Esophagus squamous epithelium (tissue), 5 donors: ENCODE results near the gene BACH2. TPM values are rescaled to one million over a fixed set of nuclear protein-coding genes. Genes with fewer than 3 reads are reported as not detected.

ENCODE experiments used
- DNase-seq: peaks from one replicate; lab custom pipeline; 2025; lab: John Stamatoyannopoulos, UW
- H3K27ac ChIP-seq, 4 donors: fragments of 200-600 bp; sonication (generic); one replicate each; pipeline ENCODE4 v1.5.1; 2016 to 2019; ENCODE audit warnings: mild to moderate bottlenecking in 1 of 4
- H3K27me3 ChIP-seq, 4 donors: fragments of 200-600 bp; sonication (generic); 1 replicate in 3 of 4; 2 replicates in 1 of 4; pipeline versions ENCODE4 v1.5.1 to v1.6.0; 2017 to 2021; ENCODE audit warnings: antibody characterized with exemption in 1 of 4
- H3K36me3 ChIP-seq, 3 donors: fragments of 200-600 bp; sonication (generic); one replicate each; pipeline ENCODE4 v1.5.1; 2016 to 2019
- H3K4me1 ChIP-seq, 3 donors: fragments of 200-600 bp; sonication (generic); one replicate each; pipeline ENCODE4 v1.5.1; 2017 to 2019
- H3K4me3 ChIP-seq, 4 donors: fragments of 200-600 bp; sonication (generic); 1 replicate in 3 of 4; 2 replicates in 1 of 4; pipeline ENCODE4 v1.5.1; 2016 to 2019; ENCODE audit warnings: mild to moderate bottlenecking in 2 of 4, moderate library complexity in 1 of 4
- H3K9me3 ChIP-seq, 3 donors: fragments of 200-600 bp; sonication (generic); one replicate each; pipeline ENCODE4 v1.5.1; 2016 to 2019
- POLR2A ChIP-seq, 4 donors: fragments of 450-650 bp; IDR thresholded peaks; one replicate each; pipeline ENCODE4 v1.6.1; 2017; ENCODE audit warnings: antibody characterized with exemption in 4 of 4, mild to moderate bottlenecking in 4 of 4, moderate library complexity in 3 of 4
- WGBS, 2 donors: methylation state at CpG; one replicate each; pipeline ENCODE4 v1.1.5; 2018; 5-methylcytosine and 5-hydroxymethylcytosine counted together
- intact Hi-C: fragments of 100-400 bp; cut with DNase I; formaldehyde crosslinking; loops from one replicate; pipeline ENCODE4 v1.15.0; 2022
- total RNA-seq, 4 donors: library from RNA; depleted of rRNA; stranded (reverse); fragments of >200 nt; gene quantifications; one replicate each; pipeline ENCODE4 v1.1.0, GENCODE V29; 2016
- TF ChIP-seq, protein P1 (sequence below), 6 experiments: fragments of 450-650 bp in 4 of 6; fragments of 200-600 bp in 2 of 6; sonication (generic) in 2 of 6; IDR thresholded peaks; one replicate each; pipeline ENCODE4 v1.5.1; 2016 to 2019; ENCODE audit warnings: antibody characterized with exemption in 6 of 6, mild to moderate bottlenecking in 4 of 6, moderate library complexity in 4 of 6
- donor health status: DM: yes; HTN: yes; CAD: no.

Gene BACH2
- total RNA-seq, 4 donors from 2014 or later = 0.22 to 6.1 (median 0.66) TPM

DNA sequence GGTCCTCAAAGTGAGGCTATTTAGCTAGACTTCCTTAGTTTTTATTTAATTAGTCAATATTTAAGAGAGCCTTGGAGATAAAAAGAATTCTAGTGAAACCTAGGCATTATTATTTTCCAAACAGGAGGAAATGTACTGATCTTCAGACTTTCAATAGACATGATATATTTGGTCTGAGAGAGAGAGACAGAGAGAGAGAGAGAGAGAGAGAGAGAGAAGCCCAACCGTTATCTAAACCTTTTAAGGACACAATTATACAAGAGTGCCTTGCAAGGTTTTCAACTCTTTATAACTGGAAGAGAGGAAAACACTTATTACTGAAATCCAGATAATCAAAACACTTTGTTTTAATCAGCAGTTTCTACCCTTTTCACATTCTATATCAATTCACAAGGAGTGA lies 64.8 kb downstream of the BACH2 start:
- intact Hi-C loops = no loop called here

DNA sequence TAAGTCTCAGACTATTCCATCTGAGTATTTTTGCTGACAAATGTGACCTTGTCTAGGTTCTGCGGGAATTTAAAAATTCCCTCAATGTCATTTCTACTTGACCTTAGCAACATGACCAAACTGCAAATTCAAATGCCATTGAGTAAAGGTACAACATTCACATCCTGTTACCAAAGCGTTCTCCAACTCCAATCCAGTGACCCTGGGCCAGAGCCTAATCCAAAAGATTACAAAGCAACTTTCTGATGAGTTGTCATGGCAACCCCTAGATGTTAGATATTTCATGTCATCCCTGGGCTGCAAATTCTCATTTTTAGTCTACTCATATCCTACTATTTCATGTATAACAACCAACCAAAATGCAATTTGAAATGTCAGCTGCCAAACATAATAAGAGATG lies 65.3 kb downstream of the BACH2 start:
- WGBS, 2 donors = 71 to 74% methylated on average over 2 of the region's 2 CpGs
- DNase-seq = no peak
- Histone ChIP-seq H3K36me3 (no peaks in the 10 kb centered on the region), H3K27me3 (no peaks in the 10 kb centered on the region), H3K27ac (no peak overlapping the region), H3K4me3 (no peak overlapping the region), H3K4me1 (peaks cover 0 to 12% (median 0%) of the 10 kb centered on the region in 3 donors), H3K9me3 (no peaks in the 10 kb centered on the region)
- intact Hi-C loops = no loop called here
- TF ChIP-seq, protein P1, sequence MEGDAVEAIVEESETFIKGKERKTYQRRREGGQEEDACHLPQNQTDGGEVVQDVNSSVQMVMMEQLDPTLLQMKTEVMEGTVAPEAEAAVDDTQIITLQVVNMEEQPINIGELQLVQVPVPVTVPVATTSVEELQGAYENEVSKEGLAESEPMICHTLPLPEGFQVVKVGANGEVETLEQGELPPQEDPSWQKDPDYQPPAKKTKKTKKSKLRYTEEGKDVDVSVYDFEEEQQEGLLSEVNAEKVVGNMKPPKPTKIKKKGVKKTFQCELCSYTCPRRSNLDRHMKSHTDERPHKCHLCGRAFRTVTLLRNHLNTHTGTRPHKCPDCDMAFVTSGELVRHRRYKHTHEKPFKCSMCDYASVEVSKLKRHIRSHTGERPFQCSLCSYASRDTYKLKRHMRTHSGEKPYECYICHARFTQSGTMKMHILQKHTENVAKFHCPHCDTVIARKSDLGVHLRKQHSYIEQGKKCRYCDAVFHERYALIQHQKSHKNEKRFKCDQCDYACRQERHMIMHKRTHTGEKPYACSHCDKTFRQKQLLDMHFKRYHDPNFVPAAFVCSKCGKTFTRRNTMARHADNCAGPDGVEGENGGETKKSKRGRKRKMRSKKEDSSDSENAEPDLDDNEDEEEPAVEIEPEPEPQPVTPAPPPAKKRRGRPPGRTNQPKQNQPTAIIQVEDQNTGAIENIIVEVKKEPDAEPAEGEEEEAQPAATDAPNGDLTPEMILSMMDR (IDR thresholded peaks at IDR 0.05) = no peak
- TF ChIP-seq POLR2A (IDR thresholded peaks at IDR 0.05) = no peak

More for the DNA sequence above, 64.8 kb downstream of the BACH2 start:
- no peak overlapping the region for H3K27ac ChIP-seq
- H3K36me3 ChIP-seq = no peaks in the 10 kb centered on the region
- no peaks in the 10 kb centered on the region for H3K27me3 ChIP-seq
- no peaks in the 10 kb centered on the region for H3K9me3 ChIP-seq
- no peak for DNase-seq
- peaks cover 0 to 12% (median 0%) of the 10 kb centered on the region in 3 donors for H3K4me1 ChIP-seq
- TF ChIP-seq, protein P1 (IDR thresholded peaks at IDR 0.05) = no peak
- TF ChIP-seq POLR2A (IDR thresholded peaks at IDR 0.05) = no peak
- WGBS, 2 donors = 72 to 84% methylated on average over 1 of the region's 1 CpG
- H3K4me3 ChIP-seq = no peak overlapping the region

DNA sequence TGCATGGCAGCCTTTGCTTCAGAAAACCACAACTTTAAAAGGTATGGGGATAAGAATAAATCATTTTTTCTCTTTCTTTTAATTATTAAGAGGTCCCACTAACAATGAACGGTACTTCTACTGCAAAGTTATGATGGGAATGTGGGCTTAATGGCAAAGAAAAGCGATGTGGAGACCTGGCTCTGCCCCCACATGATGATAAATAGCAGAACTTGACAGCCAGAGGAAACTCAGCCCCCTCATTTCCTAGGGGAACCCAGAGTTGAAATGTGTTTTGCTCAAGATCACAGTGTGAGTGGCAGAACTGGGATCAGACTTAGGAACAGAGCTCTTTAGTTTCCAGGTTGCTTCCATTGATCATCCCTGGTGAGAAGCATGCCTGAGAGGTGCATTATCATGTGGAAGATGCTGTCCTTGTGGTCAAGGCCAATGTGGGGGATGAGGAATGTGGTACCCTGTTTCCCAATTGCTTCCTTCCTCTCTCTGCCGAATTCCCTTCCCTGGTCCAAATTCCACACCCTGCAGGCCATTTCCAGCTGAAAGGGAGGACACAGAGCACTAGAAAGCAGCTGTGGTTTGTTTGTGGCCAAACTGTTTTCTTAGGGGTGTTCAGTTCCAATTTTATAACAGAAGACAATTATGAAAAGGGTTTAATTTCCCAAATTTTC lies 66.0 kb downstream of the BACH2 start:
- Histone ChIP-seq H3K4me1 (peaks cover 0 to 12% (median 0%) of the 10 kb centered on the region in 3 donors), H3K4me3 (no peak overlapping the region), H3K27ac (no peak overlapping the region), H3K27me3 (no peaks in the 10 kb centered on the region), H3K9me3 (no peaks in the 10 kb centered on the region), H3K36me3 (no peaks in the 10 kb centered on the region)
- no peak for DNase-seq
- no peak for TF ChIP-seq POLR2A (IDR thresholded peaks at IDR 0.05)
- TF ChIP-seq, protein P1 (IDR thresholded peaks at IDR 0.05) = no peak
- WGBS, 2 donors = 35 to 74% methylated on average over 3 of the region's 3 CpGs
- intact Hi-C loops = no loop called here

DNA sequence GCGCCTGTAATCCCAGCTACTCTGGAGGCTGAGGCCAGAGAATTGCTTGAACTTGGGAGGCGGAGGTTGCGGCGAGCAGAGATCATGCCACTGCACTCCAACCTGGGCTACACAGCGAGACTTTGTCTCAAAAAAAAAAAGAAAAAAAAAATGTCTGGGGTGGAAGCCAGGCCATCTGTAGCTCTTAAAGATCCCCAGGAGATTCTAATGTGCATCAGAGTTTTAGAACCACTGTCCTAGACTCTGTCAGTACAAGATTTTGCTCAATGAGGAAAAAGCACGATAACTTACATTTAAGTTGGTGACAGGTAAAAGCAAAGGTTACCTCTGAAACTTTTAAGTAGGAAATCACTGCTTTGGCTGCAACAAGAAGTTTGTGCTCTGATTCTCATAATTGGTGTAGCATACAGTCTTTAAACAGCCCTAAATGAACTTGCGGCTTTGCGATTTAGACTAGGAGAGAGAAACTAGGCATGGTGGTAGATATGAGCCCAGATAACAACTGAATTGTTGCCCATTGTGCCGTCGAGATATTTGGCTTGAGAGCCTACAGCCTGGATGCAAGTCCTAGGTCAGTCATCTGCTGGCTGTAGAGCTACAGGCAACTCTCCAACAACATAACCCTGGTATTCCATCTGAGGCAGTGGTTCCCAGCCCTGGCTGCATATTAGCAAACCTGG lies 67.2 kb downstream of the BACH2 start:
- no peak for DNase-seq
- Histone ChIP-seq H3K4me3 (no peak overlapping the region), H3K27me3 (no peaks in the 10 kb centered on the region), H3K4me1 (peaks cover 0 to 12% (median 0%) of the 10 kb centered on the region in 3 donors), H3K9me3 (no peaks in the 10 kb centered on the region), H3K36me3 (no peaks in the 10 kb centered on the region), H3K27ac (no peak overlapping the region)
- WGBS, 2 donors = 81 to 97% methylated on average over 6 to 10 of the region's 10 CpGs
- intact Hi-C loops = no loop called here
- TF ChIP-seq POLR2A (IDR thresholded peaks at IDR 0.05) = no peak
- TF ChIP-seq, protein P1 (IDR thresholded peaks at IDR 0.05) = no peak

DNA sequence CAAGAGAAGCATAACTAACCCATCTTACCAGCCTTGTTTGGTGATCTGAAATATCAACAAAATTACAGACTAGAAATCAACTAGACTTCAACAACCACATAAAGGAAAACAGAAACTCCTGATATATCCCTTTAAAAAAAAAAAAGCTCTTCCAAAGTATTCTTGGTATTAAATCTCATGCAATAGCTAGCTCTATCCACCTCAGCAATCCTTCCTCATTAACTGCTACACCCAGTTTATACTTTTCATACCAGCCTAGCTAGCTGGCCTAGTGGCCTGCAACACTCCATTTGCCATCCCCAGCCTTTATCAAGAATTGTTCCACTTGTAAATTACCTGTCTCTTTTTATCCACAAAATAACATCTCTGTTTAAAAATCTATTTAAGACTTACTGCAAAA lies 69.0 kb downstream of the BACH2 start:
- intact Hi-C loops = no loop called here
- DNase-seq = no peak
- no peak overlapping the region for H3K4me3 ChIP-seq
- H3K27me3 ChIP-seq = no peaks in the 10 kb centered on the region
- H3K36me3 ChIP-seq = no peaks in the 10 kb centered on the region
- H3K4me1 ChIP-seq = peaks cover 0 to 12% (median 0%) of the 10 kb centered on the region in 3 donors
- no peak for TF ChIP-seq POLR2A (IDR thresholded peaks at IDR 0.05)
- TF ChIP-seq, protein P1 (IDR thresholded peaks at IDR 0.05) = no peak
- no peak overlapping the region for H3K27ac ChIP-seq
- H3K9me3 ChIP-seq = peaks cover 0 to 10% (median 10%) of the 10 kb centered on the region in 3 donors
